Peyer's patch (tissue), 4 donors: ENCODE data around the gene HPSE2. TPM values are rescaled to one million over a fixed set of nuclear protein-coding genes. Genes with fewer than 3 reads are reported as not detected.

ENCODE experiments used
- DNase-seq, 3 donors: peaks; one replicate each; pipeline ENCODE4 v3.0.0-alpha.2; 2017 to 2019
- H3K27ac ChIP-seq, 4 donors: fragments of 200-600 bp; sonication (generic); one replicate each; pipeline ENCODE4 v1.5.1; 2016 to 2019
- H3K27me3 ChIP-seq, 2 donors: fragments of 200-600 bp; sonication (generic); one replicate each; pipeline ENCODE4 v1.5.1; 2019
- H3K36me3 ChIP-seq, 3 donors: fragments of 200-600 bp; sonication (generic); one replicate each; pipeline ENCODE4 v1.5.1; 2016 to 2019
- H3K4me1 ChIP-seq, 4 donors: fragments of 200-600 bp; sonication (generic); one replicate each; pipeline ENCODE4 v1.5.1; 2016 to 2019
- H3K4me3 ChIP-seq, 4 donors: fragments of 200-600 bp; sonication (generic); 1 replicate in 3 of 4; 2 replicates in 1 of 4; pipeline ENCODE4 v1.5.1; 2016 to 2019; ENCODE audit warnings: mild to moderate bottlenecking in 1 of 4
- H3K9me3 ChIP-seq, 4 donors: fragments of 200-600 bp; sonication (generic); one replicate each; pipeline ENCODE4 v1.5.1; 2016 to 2019; ENCODE audit warnings: mild to moderate bottlenecking in 1 of 4
- POLR2A ChIP-seq, 2 donors: fragments of 450-650 bp; IDR thresholded peaks; one replicate each; pipeline ENCODE4 v1.5.1; 2017; ENCODE audit warnings: antibody characterized with exemption in 2 of 2, mild to moderate bottlenecking in 2 of 2, moderate library complexity in 2 of 2
- total RNA-seq, 4 donors: library from RNA; depleted of rRNA; stranded (reverse); fragments of >200 nt; gene quantifications; one replicate each; pipeline ENCODE4 v1.1.0, GENCODE V29; 2016
- TF ChIP-seq, protein P1 (sequence below), 6 experiments: fragments of 450-650 bp in 4 of 6; fragments of 200-600 bp in 2 of 6; sonication (generic) in 1 of 6; IDR thresholded peaks; one replicate each; pipeline ENCODE4 v1.5.1; 2017 to 2019; ENCODE audit warnings: antibody characterized with exemption in 6 of 6, mild to moderate bottlenecking in 3 of 6, moderate library complexity in 1 of 6

HPSE2 gene
- total RNA-seq, 4 donors from 2014 or later = 3.0 to 15.7 (median 7.4) TPM

DNA sequence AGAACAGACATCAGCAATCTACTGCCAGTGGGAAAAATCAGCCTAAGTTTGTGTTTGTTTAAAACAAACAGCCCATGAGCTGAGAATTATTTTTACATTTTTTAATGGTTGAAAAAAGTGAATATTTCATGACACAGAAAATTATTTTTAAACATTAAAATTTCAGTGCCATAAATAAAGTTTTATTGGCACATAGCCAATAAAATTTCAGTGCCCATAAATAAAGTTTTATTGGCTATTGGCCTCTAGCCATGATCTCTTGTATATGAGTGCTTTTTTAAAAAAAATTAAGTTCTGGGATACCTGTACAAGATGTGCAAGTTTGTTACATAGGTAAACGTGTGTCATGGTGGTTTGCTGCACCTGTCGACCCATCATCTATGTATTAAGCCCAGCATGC is 305.9 kb downstream of the HPSE2 start:
- no peak overlapping the region for H3K27ac ChIP-seq
- H3K27me3 ChIP-seq = no peaks in the 10 kb centered on the region
- no peaks in the 10 kb centered on the region for H3K9me3 ChIP-seq
- DNase-seq = no peak
- no peaks in the 10 kb centered on the region for H3K36me3 ChIP-seq
- H3K4me3 ChIP-seq = no peak overlapping the region
- TF ChIP-seq POLR2A (IDR thresholded peaks at IDR 0.05) = no peak
- TF ChIP-seq, protein P1, sequence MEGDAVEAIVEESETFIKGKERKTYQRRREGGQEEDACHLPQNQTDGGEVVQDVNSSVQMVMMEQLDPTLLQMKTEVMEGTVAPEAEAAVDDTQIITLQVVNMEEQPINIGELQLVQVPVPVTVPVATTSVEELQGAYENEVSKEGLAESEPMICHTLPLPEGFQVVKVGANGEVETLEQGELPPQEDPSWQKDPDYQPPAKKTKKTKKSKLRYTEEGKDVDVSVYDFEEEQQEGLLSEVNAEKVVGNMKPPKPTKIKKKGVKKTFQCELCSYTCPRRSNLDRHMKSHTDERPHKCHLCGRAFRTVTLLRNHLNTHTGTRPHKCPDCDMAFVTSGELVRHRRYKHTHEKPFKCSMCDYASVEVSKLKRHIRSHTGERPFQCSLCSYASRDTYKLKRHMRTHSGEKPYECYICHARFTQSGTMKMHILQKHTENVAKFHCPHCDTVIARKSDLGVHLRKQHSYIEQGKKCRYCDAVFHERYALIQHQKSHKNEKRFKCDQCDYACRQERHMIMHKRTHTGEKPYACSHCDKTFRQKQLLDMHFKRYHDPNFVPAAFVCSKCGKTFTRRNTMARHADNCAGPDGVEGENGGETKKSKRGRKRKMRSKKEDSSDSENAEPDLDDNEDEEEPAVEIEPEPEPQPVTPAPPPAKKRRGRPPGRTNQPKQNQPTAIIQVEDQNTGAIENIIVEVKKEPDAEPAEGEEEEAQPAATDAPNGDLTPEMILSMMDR (IDR thresholded peaks at IDR 0.05) = no peak
- no peaks in the 10 kb centered on the region for H3K4me1 ChIP-seq

DNA sequence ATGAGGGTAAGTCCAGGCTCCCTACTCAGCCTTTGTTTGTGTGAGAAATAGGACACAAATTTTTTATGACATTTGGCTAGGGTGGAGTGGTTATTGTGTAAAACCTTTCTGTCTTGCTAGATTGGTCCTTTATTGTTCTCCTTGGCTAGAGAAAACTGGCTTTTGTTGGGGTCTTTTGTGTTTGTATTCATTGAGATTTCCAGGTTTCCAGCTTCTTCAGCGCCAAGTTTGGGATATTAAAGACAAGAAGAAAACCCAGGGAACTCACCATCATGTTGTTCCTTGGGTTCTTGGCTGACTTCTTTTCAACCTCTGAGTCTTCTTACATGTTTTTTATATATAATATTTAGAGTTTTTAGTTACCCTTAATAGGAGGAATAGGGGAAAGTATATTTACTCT is 310.0 kb downstream of the HPSE2 start:
- no peaks in the 10 kb centered on the region for H3K27me3 ChIP-seq
- no peak for DNase-seq
- no peaks in the 10 kb centered on the region for H3K4me1 ChIP-seq
- no peak for TF ChIP-seq POLR2A (IDR thresholded peaks at IDR 0.05)
- TF ChIP-seq, protein P1 (IDR thresholded peaks at IDR 0.05) = no peak
- H3K9me3 ChIP-seq = no peaks in the 10 kb centered on the region
- H3K36me3 ChIP-seq = no peaks in the 10 kb centered on the region
- H3K4me3 ChIP-seq = no peak overlapping the region
- no peak overlapping the region for H3K27ac ChIP-seq

DNA sequence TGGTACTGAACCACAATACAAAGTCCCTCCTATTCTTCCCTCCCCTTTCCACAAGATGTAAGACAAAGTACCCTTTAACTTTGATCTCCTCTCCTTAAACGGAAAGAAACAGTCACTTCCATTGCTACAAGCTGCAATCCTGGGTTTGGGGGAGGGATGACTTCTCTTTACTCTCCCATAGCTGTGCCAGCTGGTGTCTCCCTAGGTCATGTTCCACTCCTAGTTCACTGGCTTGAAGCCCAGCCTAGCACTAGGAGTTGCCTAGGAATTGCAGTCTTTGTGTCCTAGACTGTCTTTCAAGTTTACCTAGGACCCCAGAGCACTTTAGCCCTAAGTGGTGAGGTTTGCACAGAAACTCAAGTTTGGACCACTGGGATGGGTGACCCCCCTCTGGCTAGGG is 311.1 kb downstream of the HPSE2 start:
- TF ChIP-seq, protein P1 (IDR thresholded peaks at IDR 0.05) = no peak
- TF ChIP-seq POLR2A (IDR thresholded peaks at IDR 0.05) = no peak
- Histone ChIP-seq H3K36me3 (no peaks in the 10 kb centered on the region), H3K27me3 (no peaks in the 10 kb centered on the region), H3K9me3 (no peaks in the 10 kb centered on the region), H3K4me3 (no peak overlapping the region), H3K27ac (no peak overlapping the region), H3K4me1 (no peaks in the 10 kb centered on the region)
- no peak for DNase-seq

DNA sequence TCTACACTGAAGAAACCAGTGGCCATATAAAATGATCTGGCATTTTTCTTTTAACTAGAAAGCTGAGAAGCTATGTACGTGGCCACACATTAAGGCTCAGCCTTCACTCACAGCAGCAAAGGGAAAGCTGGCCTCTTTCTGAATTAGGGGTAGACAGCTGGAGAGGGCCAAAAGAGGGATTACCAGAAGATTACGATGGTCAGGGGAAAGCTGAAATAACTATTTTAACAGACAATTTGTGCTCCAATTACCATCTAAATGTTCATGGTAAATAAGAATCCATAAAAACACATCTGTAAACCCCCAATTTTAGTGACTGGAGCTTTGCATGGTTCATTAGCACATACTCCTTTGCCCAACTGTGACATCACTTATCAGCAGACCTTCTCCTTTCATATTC is 314.3 kb downstream of the HPSE2 start:
- no peaks in the 10 kb centered on the region for H3K36me3 ChIP-seq
- H3K9me3 ChIP-seq = no peaks in the 10 kb centered on the region
- no peak for DNase-seq
- H3K27ac ChIP-seq = peak overlapping the region in 2 of 4 donors; percentile 13 to 46
- TF ChIP-seq POLR2A (IDR thresholded peaks at IDR 0.05) = no peak
- TF ChIP-seq, protein P1 (IDR thresholded peaks at IDR 0.05) = no peak
- H3K4me3 ChIP-seq = no peak overlapping the region
- H3K4me1 ChIP-seq = no peaks in the 10 kb centered on the region
- H3K27me3 ChIP-seq = no peaks in the 10 kb centered on the region

DNA sequence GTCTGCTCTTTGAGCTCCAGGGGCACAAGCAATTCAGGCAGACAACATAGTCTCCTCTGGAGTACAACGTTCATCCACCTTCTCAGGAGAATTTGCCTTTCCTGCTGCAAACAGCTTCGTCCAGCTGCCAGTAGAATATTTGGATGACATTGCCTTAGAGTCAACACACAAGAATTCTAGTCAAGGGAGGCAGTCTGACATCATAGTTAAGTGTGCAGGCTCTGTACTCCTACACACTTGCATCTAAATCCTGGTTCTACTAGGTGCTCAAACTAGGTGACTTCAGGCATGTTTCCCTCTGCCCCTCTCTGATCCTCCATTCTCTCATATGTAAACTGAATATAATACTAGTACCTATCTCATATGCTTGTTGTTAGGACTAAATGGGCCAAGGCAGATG is 314.8 kb downstream of the HPSE2 start:
- no peak for DNase-seq
- peak overlapping the region in 2 of 4 donors; percentile 13 to 46 for H3K27ac ChIP-seq
- no peak for TF ChIP-seq POLR2A (IDR thresholded peaks at IDR 0.05)
- TF ChIP-seq, protein P1 (IDR thresholded peaks at IDR 0.05) = no peak

DNA sequence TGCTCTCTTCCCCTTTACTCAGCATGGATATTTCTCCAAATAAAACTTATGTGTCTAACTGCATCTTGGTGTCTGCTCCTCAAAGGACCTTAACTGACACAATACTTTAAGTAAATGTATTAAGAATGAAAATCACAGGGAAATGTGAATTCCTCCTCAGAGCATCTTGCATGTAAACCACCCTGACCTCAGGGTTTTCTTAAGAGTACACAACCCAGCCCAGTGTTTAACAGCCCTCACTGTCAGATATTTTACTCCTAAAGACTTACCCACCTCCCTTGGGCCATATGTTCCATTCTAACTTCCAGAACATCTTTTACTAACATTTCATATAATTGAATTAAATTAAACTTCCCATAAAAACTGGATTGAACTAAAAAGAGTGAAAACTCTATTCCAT is 315.3 kb downstream of the HPSE2 start:
- no peak overlapping the region for H3K4me3 ChIP-seq
- H3K36me3 ChIP-seq = no peaks in the 10 kb centered on the region
- H3K9me3 ChIP-seq = no peaks in the 10 kb centered on the region
- H3K27me3 ChIP-seq = no peaks in the 10 kb centered on the region
- no peak for DNase-seq
- no peak for TF ChIP-seq POLR2A (IDR thresholded peaks at IDR 0.05)
- TF ChIP-seq, protein P1 (IDR thresholded peaks at IDR 0.05) = no peak
- H3K4me1 ChIP-seq = no peaks in the 10 kb centered on the region
- peak overlapping the region in 1 of 4 donors; percentile 8 for H3K27ac ChIP-seq

More for the DNA sequence above, 314.8 kb downstream of the HPSE2 start:
- H3K27me3 ChIP-seq = no peaks in the 10 kb centered on the region
- H3K36me3 ChIP-seq = no peaks in the 10 kb centered on the region
- H3K4me3 ChIP-seq = no peak overlapping the region
- no peaks in the 10 kb centered on the region for H3K4me1 ChIP-seq
- no peaks in the 10 kb centered on the region for H3K9me3 ChIP-seq
